HepG2 (cell line): ENCODE data around the gene GNA12. TPM values are rescaled to one million over a fixed set of nuclear protein-coding genes. Genes with fewer than 3 reads are reported as not detected.

Experiments
- CBX5 ChIP-seq: sonication (generic); formaldehyde crosslinking; IDR thresholded peaks from 2 replicates; pipeline ENCODE4 v1.4.0; 2020; ENCODE audit warnings: missing genetic modification reagents, borderline replicate concordance
- FOXA1 ChIP-seq, 2 experiments: fragments of 450-650 bp in 1 of 2; sonication (generic) in 1 of 2; formaldehyde crosslinking in 1 of 2; IDR thresholded peaks; 2 replicates each; pipeline versions ENCODE4 v1.4.0 to v1.6.1; 2016 to 2020; ENCODE audit warnings: missing genetic modification reagents in 1 of 2
- FOXO1 ChIP-seq: sonication (generic); formaldehyde crosslinking; IDR thresholded peaks from 2 replicates; pipeline ENCODE4 v1.4.0; 2020; ENCODE audit warnings: missing genetic modification reagents
- IRF2 ChIP-seq: IDR thresholded peaks from 2 replicates; pipeline ENCODE4 v1.6.1; 2018; ENCODE audit warnings: missing genetic modification reagents, missing compliant biosample characterization
- KDM3A ChIP-seq: IDR thresholded peaks from 2 replicates; pipeline ENCODE4 v1.6.1; 2018; ENCODE audit warnings: low read depth, missing compliant biosample characterization
- NR2C2 ChIP-seq: sonication (generic); formaldehyde crosslinking; IDR thresholded peaks from 2 replicates; pipeline ENCODE4 v1.4.0; 2020; ENCODE audit warnings: missing genetic modification reagents, mild to moderate bottlenecking, moderate library complexity, borderline replicate concordance
- PHF21A ChIP-seq: sonication (generic); formaldehyde crosslinking; IDR thresholded peaks from 2 replicates; pipeline ENCODE4 v1.5.0; 2020; ENCODE audit warnings: mild to moderate bottlenecking, missing genetic modification reagents
- PHF8 ChIP-seq: sonication (generic); formaldehyde crosslinking; IDR thresholded peaks from 2 replicates; pipeline ENCODE4 v1.5.0; 2020; ENCODE audit warnings: missing genetic modification reagents
- POLR2A ChIP-seq, 2 experiments: IDR thresholded peaks; 2 replicates each; pipeline ENCODE4 v1.6.1; 2011; ENCODE audit warnings: low read depth in 2 of 2, low read length in 2 of 2, mild to moderate bottlenecking in 1 of 2, moderate library complexity in 1 of 2; ENCODE audit not compliant: insufficient read depth in 1 of 2
- RBFOX2 ChIP-seq: fragments of 200-400 bp; formaldehyde crosslinking; IDR thresholded peaks from 2 replicates; pipeline ENCODE4 v1.6.1; 2017; ENCODE audit warnings: low read depth, mild to moderate bottlenecking, low read length
- RXRB ChIP-seq: IDR thresholded peaks from 2 replicates; pipeline ENCODE4 v1.6.1; 2016; ENCODE audit warnings: borderline replicate concordance, missing genetic modification reagents, missing compliant biosample characterization
- SIN3B ChIP-seq: fragments of 150-350 bp; IDR thresholded peaks from 2 replicates; pipeline ENCODE4 v1.6.1; 2014; ENCODE audit warnings: low read length
- SIX1 ChIP-seq: sonication (generic); formaldehyde crosslinking; IDR thresholded peaks from 2 replicates; pipeline ENCODE4 v1.4.0; 2020; ENCODE audit warnings: missing genetic modification reagents, borderline replicate concordance
- ZNF24 ChIP-seq: fragments of 450-650 bp; IDR thresholded peaks from 2 replicates; pipeline ENCODE4 v1.6.1; 2017; ENCODE audit warnings: antibody characterized with exemption, mild to moderate bottlenecking
- ZNF33A ChIP-seq: sonication (generic); formaldehyde crosslinking; IDR thresholded peaks from 2 replicates; pipeline ENCODE4 v1.5.1; 2020; ENCODE audit warnings: missing genetic modification reagents, mild to moderate bottlenecking, moderate library complexity, borderline replicate concordance
- ZSCAN31 ChIP-seq: sonication (generic); formaldehyde crosslinking; IDR thresholded peaks from 2 replicates; pipeline ENCODE4 v1.5.0; 2020; ENCODE audit warnings: low read depth, mild to moderate bottlenecking, missing genetic modification reagents
- polyA plus RNA-seq, 8 experiments: library from polyadenylated mRNA; depleted of rRNA in 3 of 8; stranded (reverse) in 7 of 8; unstranded in 1 of 8; fragments of >200 nt; fragmentation: Illumina TruSeq in 4 of 8; extraction: Trizol in 4 of 8; gene quantifications; 2 replicates each; pipeline versions ENCODE4 v1.2.1 to v1.2.3, GENCODE V29; 2011 to 2016; ENCODE audit warnings: low read depth in 4 of 8, missing spikeins in 1 of 8, mixed read lengths in 1 of 8; ENCODE audit not compliant: insufficient read depth in 1 of 8
- total RNA-seq, 5 experiments: library from RNA; depleted of rRNA; stranded (reverse); fragments of >200 nt; fragmentation: Illumina TruSeq; extraction: Trizol; gene quantifications; 2 replicates each; pipeline ENCODE4 v1.2.3, GENCODE V29; 2016; ENCODE audit warnings: low read depth in 1 of 5
- TF ChIP-seq, protein P1 (sequence below): sonication (generic); formaldehyde crosslinking; IDR thresholded peaks from 2 replicates; pipeline ENCODE4 v1.5.0; 2020; ENCODE audit warnings: mild to moderate bottlenecking, missing genetic modification reagents, moderate library complexity
- TF ChIP-seq, protein P2 (sequence below): sonication (generic); formaldehyde crosslinking; IDR thresholded peaks from 2 replicates; pipeline ENCODE4 v1.5.0; 2020; ENCODE audit warnings: missing genetic modification reagents
- TF ChIP-seq, protein P3 (sequence below): sonication (generic); formaldehyde crosslinking; IDR thresholded peaks from 2 replicates; pipeline ENCODE4 v1.5.0; 2020; ENCODE audit warnings: missing genetic modification reagents
- TF ChIP-seq, protein P4 (sequence below): sonication (generic); formaldehyde crosslinking; IDR thresholded peaks from 2 replicates; pipeline ENCODE4 v1.4.0; 2020; ENCODE audit warnings: low read depth, missing genetic modification reagents
- TF ChIP-seq, protein P5 (sequence below): sonication (generic); formaldehyde crosslinking; IDR thresholded peaks from 2 replicates; pipeline ENCODE4 v1.5.0; 2020; ENCODE audit warnings: missing genetic modification reagents

GNA12 gene
- total and polyA plus RNA-seq, 2 of the 13 experiments (the other 11 are each of a cell fraction or from before 2014, with no cell fraction given): 16.2 to 50.9 TPM

DNA sequence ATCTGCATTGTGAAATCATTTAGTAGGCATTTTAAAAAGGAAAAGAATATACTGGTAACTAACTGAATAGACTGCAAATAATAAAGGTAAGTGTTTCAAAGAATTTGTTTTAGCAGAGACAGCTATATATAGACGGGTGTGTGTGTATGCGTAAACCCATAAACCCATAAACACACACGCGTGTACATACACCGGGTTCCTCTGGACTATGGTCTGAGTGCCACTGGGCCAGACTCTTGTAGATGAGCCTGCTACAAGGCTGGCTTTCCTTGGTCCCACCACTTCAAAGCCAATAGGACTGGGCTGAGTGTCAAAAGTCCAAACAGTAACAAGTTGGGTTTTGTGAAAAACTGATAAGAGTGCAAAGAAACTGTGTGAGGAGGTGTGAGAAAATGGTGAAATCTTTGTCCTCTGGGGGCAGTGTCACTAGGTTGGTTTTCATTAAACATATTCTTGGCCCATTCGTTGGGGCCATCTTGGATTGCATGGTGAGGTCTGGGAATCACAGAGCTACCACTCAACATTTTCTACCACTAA, 39.8 kb downstream of the GNA12 start (continued):
- TF ChIP-seq FOXO1 (CRISPR knock-in tag) (peak; percentile 71), KDM3A (CRISPR knock-in tag) (no peak), NR2C2 (CRISPR knock-in tag) (no peak), RBFOX2 (no peak), RXRB (CRISPR knock-in tag) (peak; percentile 49; the same call in 1 of the 2 replicates), PHF21A (CRISPR knock-in tag) (peak; percentile 52; the same call in 1 of the 2 replicates), ZNF33A (CRISPR knock-in tag) (no peak), CBX5 (CRISPR knock-in tag) (peak; percentile 68; the same call in 1 of the 2 replicates), SIX1 (CRISPR knock-in tag) (0 out of 2 replicates have a peak, but pooled peaks have one; percentile 64), PHF8 (CRISPR knock-in tag) (no peak), POLR2A (IDR thresholded peaks at IDR 0.05; ENCODE audit: insufficient read depth in 1 of 2, low read depth in 2 of 2, low read length in 2 of 2) (0 out of 4 replicates have a peak, but pooled peaks of 1 of the 2 experiments have one; percentile 33), IRF2 (CRISPR knock-in tag) (peak; percentile 81), ZSCAN31 (CRISPR knock-in tag) (no peak), SIN3B (no peak), FOXA1 (IDR thresholded peaks at IDR 0.05) (no peak), FOXA1 (CRISPR knock-in tag; IDR thresholded peaks at IDR 0.05) (0 out of 2 replicates have a peak, but pooled peaks have one; percentile 42), ZNF24 (no peak)
- TF ChIP-seq, protein P1, sequence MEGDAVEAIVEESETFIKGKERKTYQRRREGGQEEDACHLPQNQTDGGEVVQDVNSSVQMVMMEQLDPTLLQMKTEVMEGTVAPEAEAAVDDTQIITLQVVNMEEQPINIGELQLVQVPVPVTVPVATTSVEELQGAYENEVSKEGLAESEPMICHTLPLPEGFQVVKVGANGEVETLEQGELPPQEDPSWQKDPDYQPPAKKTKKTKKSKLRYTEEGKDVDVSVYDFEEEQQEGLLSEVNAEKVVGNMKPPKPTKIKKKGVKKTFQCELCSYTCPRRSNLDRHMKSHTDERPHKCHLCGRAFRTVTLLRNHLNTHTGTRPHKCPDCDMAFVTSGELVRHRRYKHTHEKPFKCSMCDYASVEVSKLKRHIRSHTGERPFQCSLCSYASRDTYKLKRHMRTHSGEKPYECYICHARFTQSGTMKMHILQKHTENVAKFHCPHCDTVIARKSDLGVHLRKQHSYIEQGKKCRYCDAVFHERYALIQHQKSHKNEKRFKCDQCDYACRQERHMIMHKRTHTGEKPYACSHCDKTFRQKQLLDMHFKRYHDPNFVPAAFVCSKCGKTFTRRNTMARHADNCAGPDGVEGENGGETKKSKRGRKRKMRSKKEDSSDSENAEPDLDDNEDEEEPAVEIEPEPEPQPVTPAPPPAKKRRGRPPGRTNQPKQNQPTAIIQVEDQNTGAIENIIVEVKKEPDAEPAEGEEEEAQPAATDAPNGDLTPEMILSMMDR (CRISPR knock-in tag): peak; percentile 46
- TF ChIP-seq, protein P2, sequence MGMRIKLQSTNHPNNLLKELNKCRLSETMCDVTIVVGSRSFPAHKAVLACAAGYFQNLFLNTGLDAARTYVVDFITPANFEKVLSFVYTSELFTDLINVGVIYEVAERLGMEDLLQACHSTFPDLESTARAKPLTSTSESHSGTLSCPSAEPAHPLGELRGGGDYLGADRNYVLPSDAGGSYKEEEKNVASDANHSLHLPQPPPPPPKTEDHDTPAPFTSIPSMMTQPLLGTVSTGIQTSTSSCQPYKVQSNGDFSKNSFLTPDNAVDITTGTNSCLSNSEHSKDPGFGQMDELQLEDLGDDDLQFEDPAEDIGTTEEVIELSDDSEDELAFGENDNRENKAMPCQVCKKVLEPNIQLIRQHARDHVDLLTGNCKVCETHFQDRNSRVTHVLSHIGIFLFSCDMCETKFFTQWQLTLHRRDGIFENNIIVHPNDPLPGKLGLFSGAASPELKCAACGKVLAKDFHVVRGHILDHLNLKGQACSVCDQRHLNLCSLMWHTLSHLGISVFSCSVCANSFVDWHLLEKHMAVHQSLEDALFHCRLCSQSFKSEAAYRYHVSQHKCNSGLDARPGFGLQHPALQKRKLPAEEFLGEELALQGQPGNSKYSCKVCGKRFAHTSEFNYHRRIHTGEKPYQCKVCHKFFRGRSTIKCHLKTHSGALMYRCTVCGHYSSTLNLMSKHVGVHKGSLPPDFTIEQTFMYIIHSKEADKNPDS (CRISPR knock-in tag): 0 out of 2 replicates have a peak, but pooled peaks have one; percentile 39
- TF ChIP-seq, protein P3, sequence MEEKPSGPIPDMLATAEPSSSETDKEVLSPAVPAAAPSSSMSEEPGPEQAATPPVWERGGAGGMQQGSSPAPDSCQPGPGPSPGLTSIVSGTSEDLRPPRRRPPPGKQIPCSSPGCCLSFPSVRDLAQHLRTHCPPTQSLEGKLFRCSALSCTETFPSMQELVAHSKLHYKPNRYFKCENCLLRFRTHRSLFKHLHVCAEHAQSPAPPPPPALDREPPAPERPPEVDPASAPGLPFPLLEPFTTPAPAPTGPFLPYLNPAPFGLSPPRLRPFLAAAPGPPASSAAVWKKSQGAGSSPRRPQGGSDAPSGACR: 0 out of 2 replicates have a peak, but pooled peaks have one; percentile 51
- TF ChIP-seq, protein P4, sequence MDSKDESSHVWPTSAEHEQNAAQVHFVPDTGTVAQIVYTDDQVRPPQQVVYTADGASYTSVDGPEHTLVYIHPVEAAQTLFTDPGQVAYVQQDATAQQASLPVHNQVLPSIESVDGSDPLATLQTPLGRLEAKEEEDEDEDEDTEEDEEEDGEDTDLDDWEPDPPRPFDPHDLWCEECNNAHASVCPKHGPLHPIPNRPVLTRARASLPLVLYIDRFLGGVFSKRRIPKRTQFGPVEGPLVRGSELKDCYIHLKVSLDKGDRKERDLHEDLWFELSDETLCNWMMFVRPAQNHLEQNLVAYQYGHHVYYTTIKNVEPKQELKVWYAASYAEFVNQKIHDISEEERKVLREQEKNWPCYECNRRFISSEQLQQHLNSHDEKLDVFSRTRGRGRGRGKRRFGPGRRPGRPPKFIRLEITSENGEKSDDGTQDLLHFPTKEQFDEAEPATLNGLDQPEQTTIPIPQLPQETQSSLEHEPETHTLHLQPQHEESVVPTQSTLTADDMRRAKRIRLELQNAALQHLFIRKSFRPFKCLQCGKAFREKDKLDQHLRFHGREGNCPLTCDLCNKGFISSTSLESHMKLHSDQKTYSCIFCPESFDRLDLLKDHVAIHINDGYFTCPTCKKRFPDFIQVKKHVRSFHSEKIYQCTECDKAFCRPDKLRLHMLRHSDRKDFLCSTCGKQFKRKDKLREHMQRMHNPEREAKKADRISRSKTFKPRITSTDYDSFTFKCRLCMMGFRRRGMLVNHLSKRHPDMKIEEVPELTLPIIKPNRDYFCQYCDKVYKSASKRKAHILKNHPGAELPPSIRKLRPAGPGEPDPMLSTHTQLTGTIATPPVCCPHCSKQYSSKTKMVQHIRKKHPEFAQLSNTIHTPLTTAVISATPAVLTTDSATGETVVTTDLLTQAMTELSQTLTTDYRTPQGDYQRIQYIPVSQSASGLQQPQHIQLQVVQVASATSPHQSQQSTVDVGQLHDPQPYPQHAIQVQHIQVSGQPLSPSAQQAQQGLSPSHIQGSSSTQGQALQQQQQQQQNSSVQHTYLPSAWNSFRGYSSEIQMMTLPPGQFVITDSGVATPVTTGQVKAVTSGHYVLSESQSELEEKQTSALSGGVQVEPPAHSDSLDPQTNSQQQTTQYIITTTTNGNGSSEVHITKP (CRISPR knock-in tag): no peak
- TF ChIP-seq, protein P5, sequence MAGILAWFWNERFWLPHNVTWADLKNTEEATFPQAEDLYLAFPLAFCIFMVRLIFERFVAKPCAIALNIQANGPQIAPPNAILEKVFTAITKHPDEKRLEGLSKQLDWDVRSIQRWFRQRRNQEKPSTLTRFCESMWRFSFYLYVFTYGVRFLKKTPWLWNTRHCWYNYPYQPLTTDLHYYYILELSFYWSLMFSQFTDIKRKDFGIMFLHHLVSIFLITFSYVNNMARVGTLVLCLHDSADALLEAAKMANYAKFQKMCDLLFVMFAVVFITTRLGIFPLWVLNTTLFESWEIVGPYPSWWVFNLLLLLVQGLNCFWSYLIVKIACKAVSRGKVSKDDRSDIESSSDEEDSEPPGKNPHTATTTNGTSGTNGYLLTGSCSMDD (CRISPR knock-in tag): no peak
